Muscle layer of colon (tissue), 2 donors: ENCODE data around the gene ZCWPW2.

Experiments
- H3K27ac ChIP-seq: one replicate; pipeline ENCODE4 v1.7.0; 2013; ENCODE audit warnings: low read depth, mild to moderate bottlenecking, low read length, moderate library complexity
- H3K27me3 ChIP-seq, 2 donors: one replicate each; pipeline ENCODE4 v1.7.0; 2013; ENCODE audit warnings: low read length in 2 of 2, mild to moderate bottlenecking in 2 of 2; ENCODE audit not compliant: insufficient read depth in 2 of 2, control insufficient read depth in 1 of 2
- H3K36me3 ChIP-seq: one replicate; pipeline ENCODE4 v1.7.0; 2013; ENCODE audit warnings: mild to moderate bottlenecking, low read length; ENCODE audit not compliant: insufficient read depth
- H3K4me1 ChIP-seq: one replicate; pipeline ENCODE4 v1.7.0; 2013; ENCODE audit warnings: mild to moderate bottlenecking, low read length; ENCODE audit not compliant: insufficient read depth
- H3K4me3 ChIP-seq, 2 donors: one replicate each; pipeline ENCODE4 v1.7.0; 2013; ENCODE audit warnings: low read length in 2 of 2, low read depth in 1 of 2, mild to moderate bottlenecking in 1 of 2, moderate library complexity in 1 of 2
- H3K9ac ChIP-seq: one replicate; pipeline ENCODE4 v1.7.0; 2013; ENCODE audit warnings: low read length
- H3K9me3 ChIP-seq: one replicate; pipeline ENCODE4 v1.7.0; 2013; ENCODE audit warnings: mild to moderate bottlenecking, low read length
- donor health status: abdominal sarcoma.
- donor health status: Adenocarcinoma of cecum.

ZCWPW2 gene, protein sequence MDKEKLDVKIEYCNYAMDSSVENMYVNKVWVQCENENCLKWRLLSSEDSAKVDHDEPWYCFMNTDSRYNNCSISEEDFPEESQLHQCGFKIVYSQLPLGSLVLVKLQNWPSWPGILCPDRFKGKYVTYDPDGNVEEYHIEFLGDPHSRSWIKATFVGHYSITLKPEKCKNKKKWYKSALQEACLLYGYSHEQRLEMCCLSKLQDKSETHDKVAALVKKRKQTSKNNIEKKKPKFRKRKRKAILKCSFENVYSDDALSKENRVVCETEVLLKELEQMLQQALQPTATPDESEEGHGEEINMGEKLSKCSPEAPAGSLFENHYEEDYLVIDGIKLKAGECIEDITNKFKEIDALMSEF

DNA sequence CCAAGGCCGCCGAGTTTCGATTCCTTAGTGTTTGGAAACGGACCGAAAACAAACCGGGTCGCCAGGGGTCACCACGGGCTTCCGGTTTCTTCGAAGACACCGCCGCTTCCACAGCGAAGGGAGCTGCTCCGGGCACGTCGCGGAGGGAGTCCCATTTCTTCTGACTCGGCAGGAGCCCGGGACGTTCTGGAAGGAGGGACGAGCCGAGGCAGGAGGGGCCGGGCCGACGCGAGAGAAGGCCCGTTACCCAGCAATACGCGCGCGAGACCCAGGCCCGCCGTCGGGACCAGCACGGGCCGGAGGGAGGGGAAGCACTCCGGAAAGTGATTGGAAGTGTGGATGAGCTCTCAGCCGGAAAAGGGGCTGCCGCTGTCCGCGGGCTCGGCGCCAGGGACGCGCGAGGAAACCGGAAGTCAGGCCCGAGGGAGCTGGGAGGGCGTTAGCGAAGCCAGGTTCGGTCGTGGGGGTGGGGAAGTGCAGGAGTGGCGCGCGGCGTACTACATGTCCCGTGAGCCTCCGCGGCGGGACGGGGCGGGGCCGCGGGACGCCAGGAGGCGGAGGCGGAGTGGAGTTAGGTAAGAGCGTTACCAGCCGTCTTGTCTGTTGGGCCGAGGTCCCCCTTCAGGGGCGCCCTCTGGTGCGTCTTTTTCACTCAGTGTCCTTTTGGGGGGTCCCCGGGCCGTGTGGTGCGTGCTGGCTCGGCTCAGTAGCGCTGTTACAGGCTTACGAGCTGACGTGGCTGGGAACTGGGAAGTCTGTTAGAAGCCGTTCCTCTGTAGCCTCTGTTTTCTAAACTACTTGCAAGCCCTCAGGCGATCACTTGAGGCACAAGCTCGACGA, at the start of gene ZCWPW2, which contains the start of gene AZI2:
TSS of gene ZCWPW2 (plus strand) at position 93 of the 840 bp plus-strand sequence. CDS start 64,348 bp downstream, outside the sequence.
TSS of gene AZI2 (minus strand) at position 196 of the 840 bp plus-strand sequence. CDS start 8,207 bp downstream, outside the sequence.
- H3K4me1 ChIP-seq = peaks cover 35% of the 10 kb centered on the region
- H3K4me3 ChIP-seq = peak within 1 kb of the TSS; percentile 93 to 98
- H3K36me3 ChIP-seq = no peaks in the 10 kb centered on the region
- H3K27me3 ChIP-seq = no peaks in the 10 kb centered on the region
- H3K9me3 ChIP-seq = peaks cover 15% of the 10 kb centered on the region
- H3K9ac ChIP-seq = peak within 1 kb of the TSS; percentile 99
- peak within 1 kb of the TSS; percentile 98 for H3K27ac ChIP-seq

DNA sequence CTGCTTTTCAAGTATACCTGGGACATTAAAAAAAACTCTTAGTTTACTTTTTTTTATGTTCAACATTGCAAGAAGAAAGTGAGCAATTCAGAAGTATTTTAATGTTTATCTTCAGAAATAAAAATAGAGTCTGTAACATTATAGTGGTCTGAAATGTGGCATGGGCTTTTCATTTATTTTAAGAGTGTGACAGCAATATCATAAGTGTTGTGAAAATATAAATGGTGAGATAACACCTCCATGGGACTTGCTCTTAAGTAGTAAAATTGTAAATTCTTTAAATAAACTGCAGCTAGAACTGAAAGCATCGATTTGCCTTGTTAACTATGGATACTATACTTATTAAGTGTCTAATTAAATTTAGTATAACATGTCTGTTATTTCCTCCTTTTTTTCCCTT, 48.8 kb upstream of the ZCWPW2 start:
- H3K9ac ChIP-seq = no peak overlapping the region
- peaks cover 6% of the 10 kb centered on the region for H3K4me1 ChIP-seq
- H3K27ac ChIP-seq = no peak overlapping the region
- H3K36me3 ChIP-seq = no peaks in the 10 kb centered on the region
- H3K27me3 ChIP-seq = no peaks in the 10 kb centered on the region
- no peaks in the 10 kb centered on the region for H3K9me3 ChIP-seq
- H3K4me3 ChIP-seq = no peak overlapping the region

DNA sequence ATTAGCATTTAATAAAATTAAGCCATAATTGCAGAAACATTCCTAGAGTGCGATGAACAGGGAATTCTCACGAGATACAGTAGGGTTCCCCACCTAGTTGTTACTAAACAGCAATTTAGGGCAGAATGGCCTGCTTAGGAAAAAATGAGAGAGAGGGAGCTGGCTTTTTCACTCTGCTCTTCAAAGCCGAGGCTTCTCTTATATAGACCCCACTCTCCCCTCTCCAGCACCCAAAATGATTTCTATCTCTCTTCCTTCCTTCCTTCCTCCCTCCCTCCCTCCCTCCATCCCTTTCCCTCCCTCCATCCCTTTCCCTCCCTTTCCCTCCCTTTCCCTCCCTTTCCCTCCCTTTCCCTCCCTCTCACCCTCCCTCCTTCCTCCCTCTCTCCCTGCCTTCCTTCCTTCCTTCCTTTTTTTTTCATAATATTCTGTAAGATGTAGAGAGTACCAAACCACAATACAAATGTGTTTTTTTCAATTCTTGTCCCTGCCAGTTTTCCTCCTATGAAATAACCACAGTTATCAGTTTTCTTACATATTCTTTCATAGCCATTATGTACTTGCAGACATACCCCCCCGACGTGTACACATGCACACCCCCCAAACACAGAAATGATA, 48.1 kb upstream of the ZCWPW2 start:
- Histone ChIP-seq H3K4me3 (no peak overlapping the region), H3K36me3 (no peaks in the 10 kb centered on the region), H3K27ac (no peak overlapping the region), H3K9ac (no peak overlapping the region), H3K9me3 (no peaks in the 10 kb centered on the region), H3K27me3 (no peaks in the 10 kb centered on the region), H3K4me1 (peaks cover 6% of the 10 kb centered on the region)

DNA sequence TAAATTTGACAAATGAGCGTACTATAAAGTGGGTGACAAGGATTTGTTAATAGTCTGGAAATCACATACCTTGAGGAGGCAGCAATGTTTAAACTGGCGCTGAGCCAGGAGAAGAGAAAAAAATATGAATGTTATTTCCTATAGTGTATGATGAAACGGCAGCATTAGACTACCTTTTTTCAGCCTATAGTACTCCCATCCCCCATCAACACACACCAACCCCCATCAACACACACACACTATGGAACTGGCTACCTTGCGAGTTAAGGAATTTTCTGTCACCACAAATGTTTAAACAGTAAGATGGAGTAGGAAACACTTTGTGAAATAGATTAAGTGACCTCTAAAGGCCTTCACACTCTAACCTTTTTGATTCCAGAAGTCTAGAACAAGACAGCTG, 46.8 kb upstream of the ZCWPW2 start:
- Histone ChIP-seq H3K4me1 (no peaks in the 10 kb centered on the region), H3K4me3 (no peak overlapping the region), H3K9me3 (no peaks in the 10 kb centered on the region), H3K9ac (no peak overlapping the region), H3K27me3 (no peaks in the 10 kb centered on the region), H3K36me3 (no peaks in the 10 kb centered on the region), H3K27ac (no peak overlapping the region)

DNA sequence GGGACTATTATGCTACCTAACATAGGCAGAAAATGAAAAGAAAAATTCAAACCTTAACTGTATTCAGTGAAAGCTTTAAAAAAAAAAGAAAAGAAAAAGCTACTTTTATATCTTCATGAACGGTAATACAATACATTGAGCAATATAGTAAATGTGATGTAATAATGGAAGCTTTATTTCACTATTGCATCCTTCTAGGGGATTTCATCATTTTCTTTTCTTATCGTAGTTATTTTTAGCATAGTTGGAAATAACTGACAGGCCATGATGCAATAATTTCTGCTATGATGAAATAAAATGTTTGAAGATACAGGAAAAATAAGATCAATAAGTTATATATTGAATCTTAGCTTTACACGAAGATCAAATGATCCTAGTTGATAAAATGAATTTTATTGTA, 40.3 kb upstream of the ZCWPW2 start:
- no peak overlapping the region for H3K4me3 ChIP-seq
- no peak overlapping the region for H3K27ac ChIP-seq
- H3K9ac ChIP-seq = no peak overlapping the region
- H3K4me1 ChIP-seq = no peaks in the 10 kb centered on the region
- no peaks in the 10 kb centered on the region for H3K27me3 ChIP-seq
- H3K36me3 ChIP-seq = no peaks in the 10 kb centered on the region
- H3K9me3 ChIP-seq = no peaks in the 10 kb centered on the region

DNA sequence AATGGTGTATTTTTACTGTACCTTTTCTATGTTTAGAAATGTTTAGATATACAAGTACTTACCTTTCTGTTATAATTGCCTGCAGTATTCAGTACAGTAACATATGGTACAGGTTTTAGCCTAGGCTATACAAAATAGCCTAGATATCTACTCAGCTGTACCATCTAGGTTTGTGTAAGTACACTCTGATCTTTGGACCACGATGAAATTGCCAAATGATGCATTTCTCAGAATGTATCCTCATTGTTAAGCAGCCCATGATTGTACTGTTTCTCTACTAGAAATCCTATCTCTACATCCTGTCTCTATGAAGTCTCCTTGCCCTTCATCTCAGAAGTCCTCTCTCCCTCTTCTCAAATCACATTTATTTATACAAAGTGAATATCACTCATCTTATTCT, 32.8 kb upstream of the ZCWPW2 start:
- Histone ChIP-seq H3K27ac (no peak overlapping the region), H3K4me1 (no peaks in the 10 kb centered on the region), H3K9ac (no peak overlapping the region), H3K9me3 (no peaks in the 10 kb centered on the region), H3K36me3 (no peaks in the 10 kb centered on the region), H3K27me3 (no peaks in the 10 kb centered on the region), H3K4me3 (no peak overlapping the region)

DNA sequence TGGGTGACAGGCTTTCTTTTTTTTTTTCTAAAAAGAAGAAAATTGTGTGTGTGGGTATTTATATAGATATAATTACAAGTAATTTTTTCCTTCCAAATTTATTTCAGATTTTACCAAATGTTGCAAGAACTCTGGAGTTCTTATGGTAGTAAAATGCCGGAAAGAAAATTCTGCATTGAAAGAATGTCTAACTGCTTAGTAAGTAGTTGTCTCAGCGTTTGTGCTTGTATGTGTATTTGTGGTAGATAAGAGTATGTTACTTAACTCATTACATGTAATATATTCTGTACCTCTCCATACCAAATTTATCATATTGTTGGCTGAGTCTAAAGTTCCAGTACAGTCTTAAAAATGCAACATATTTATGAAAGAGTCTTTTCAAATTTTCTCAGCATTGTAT, 32.3 kb upstream of the ZCWPW2 start:
- H3K4me1 ChIP-seq = no peaks in the 10 kb centered on the region
- H3K36me3 ChIP-seq = peaks cover 2% of the 10 kb centered on the region
- no peaks in the 10 kb centered on the region for H3K27me3 ChIP-seq
- H3K4me3 ChIP-seq = no peak overlapping the region
- no peak overlapping the region for H3K9ac ChIP-seq
- no peaks in the 10 kb centered on the region for H3K9me3 ChIP-seq
- no peak overlapping the region for H3K27ac ChIP-seq

DNA sequence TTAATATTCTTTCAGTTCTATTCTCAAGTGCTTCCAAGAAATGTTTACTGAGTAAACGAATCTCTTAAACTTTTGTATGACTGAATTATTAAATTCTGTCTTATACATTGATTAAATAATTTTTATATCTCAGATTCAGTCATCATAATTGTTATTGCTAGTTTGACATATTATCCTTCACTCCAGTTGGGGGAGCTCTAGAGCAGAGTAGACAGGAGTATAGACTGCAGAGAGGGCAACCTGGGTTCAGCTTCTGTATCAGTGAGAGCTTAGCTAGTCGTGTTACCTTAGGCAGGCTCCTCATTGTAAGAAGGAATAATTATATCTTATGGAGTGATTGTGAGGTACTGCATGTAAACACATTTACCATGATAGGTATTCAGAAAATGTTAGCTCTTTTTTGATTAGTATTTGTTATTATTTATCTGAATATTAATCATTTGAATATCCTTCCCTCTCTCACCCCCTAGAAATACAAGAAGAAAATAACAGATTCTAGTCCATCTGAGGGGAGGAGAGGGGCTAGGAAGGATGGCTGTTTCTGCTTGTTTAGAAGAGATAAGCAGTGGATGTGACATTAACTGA, 31.0 kb upstream of the ZCWPW2 start:
- H3K27me3 ChIP-seq = no peaks in the 10 kb centered on the region
- H3K27ac ChIP-seq = no peak overlapping the region
- no peaks in the 10 kb centered on the region for H3K9me3 ChIP-seq
- no peak overlapping the region for H3K9ac ChIP-seq
- peaks cover 4% of the 10 kb centered on the region for H3K36me3 ChIP-seq
- H3K4me1 ChIP-seq = no peaks in the 10 kb centered on the region
- H3K4me3 ChIP-seq = no peak overlapping the region

DNA sequence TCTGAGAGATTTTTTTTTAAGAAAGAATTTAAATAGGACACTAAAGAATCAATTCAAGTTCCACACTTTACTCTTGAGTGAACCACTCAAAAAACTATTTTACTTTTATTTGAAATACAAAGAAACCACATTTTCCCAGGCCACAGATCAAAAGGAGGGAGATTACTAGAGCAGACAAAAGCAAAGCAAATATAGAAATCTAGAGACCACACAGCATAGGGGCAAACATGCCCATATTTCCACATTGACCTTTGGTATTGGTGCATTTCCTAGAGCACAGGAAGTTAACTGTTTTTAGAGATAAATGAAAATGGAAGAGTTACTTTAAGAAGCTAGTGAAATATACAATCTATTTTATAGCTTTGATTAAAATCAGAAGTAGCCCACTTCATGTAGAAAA, 27.5 kb upstream of the ZCWPW2 start:
- Histone ChIP-seq H3K27me3 (no peaks in the 10 kb centered on the region), H3K27ac (no peak overlapping the region), H3K9me3 (no peaks in the 10 kb centered on the region), H3K4me1 (no peaks in the 10 kb centered on the region), H3K9ac (no peak overlapping the region), H3K36me3 (peaks cover 19% of the 10 kb centered on the region), H3K4me3 (no peak overlapping the region)

DNA sequence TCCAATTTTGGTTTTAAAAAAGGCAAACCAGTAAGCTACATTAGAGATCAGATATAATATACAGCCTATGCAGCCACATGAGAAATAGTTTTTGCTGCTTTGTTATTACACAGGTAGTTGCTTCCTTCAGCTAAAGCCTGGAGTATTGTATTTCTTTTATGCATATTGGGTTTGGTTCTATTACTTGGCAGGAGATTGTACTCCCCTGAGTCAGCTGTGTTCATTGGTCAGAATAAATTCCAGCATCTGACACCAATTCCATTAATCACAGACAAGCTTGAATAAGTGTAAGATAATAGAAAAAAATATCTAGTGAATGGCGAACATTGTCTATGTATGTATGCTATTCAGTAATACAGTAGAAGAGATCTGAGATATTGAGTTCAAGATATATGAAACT, 26.1 kb upstream of the ZCWPW2 start:
- no peaks in the 10 kb centered on the region for H3K27me3 ChIP-seq
- no peak overlapping the region for H3K9ac ChIP-seq
- no peaks in the 10 kb centered on the region for H3K4me1 ChIP-seq
- no peak overlapping the region for H3K4me3 ChIP-seq
- H3K9me3 ChIP-seq = no peaks in the 10 kb centered on the region
- H3K36me3 ChIP-seq = peaks cover 25% of the 10 kb centered on the region
- no peak overlapping the region for H3K27ac ChIP-seq

DNA sequence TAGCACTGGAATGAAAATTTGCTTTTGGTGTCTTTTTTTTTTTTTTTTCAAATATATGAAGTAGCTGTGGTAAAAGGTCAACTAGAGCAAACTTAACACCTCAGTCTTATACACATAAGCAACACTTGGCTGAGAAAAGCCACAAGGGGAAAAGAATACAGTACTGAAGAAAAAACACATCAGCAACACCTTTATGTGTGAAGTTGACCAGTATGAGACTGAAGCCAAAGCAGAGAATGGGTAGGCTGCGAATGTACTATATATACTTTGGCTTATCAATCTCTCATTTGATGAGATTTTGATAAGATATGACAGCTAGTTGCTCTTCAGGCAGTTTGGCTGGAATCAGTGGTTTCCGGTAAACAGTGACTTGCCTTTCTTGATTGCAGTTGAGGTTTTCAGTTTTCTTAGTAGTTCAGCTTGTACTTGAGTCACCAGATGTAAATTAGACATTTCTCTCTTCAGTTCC, 22.0 kb upstream of the ZCWPW2 start:
- Histone ChIP-seq H3K4me1 (no peaks in the 10 kb centered on the region), H3K27ac (no peak overlapping the region), H3K9ac (no peak overlapping the region), H3K36me3 (peaks cover 21% of the 10 kb centered on the region), H3K27me3 (no peaks in the 10 kb centered on the region), H3K4me3 (no peak overlapping the region), H3K9me3 (no peaks in the 10 kb centered on the region)
